ENCODE results near the gene RPRD1A.
A peak's percentile ranks its signal among the peaks of the same experiment; 100 is the strongest.

Gene RPRD1A

GRCh38 chr18:35964319-35964718 is 103.0 kb downstream of the RPRD1A start:
- no peak for DNase-seq

GRCh38 chr18:35962320-35962719 is 105.0 kb downstream of the RPRD1A start:
- no peak for DNase-seq

- DNase-seq: no peak
Measured at GRCh38 chr18:35956226-35956625, 111.1 kb downstream of the RPRD1A start.

- no peak for DNase-seq
Measured at GRCh38 chr18:35953688-35954087, 113.7 kb downstream of the RPRD1A start.

- DNase-seq: no peak
Measured at GRCh38 chr18:35950628-35950982, 116.8 kb downstream of the RPRD1A start.

- peak; percentile 79 for DNase-seq
Measured at GRCh38 chr18:35949903-35950627, 117.3 kb downstream of the RPRD1A start.

GRCh38 chr18:35949090-35949489 is 118.3 kb downstream of the RPRD1A start:
- DNase-seq: no peak

GRCh38 chr18:35948080-35948479 is 119.3 kb downstream of the RPRD1A start:
- DNase-seq: no peak

- no peak for DNase-seq
Measured at GRCh38 chr18:35942661-35943060, 124.7 kb downstream of the RPRD1A start.

- DNase-seq: no peak
Measured at GRCh38 chr18:35942133-35942532, 125.2 kb downstream of the RPRD1A start.

GRCh38 chr18:35941299-35941698 is 126.1 kb downstream of the RPRD1A start:
- DNase-seq: no peak
